Measurements from ENCODE around the gene MOSMO.

Gene MOSMO

GRCh38 chr16:22053921-22054341 lies 46.0 kb downstream of the MOSMO start:
- no peak for DNase-seq

- no peak for DNase-seq
Observed at GRCh38 chr16:22054847-22055590, 47.1 kb downstream of the MOSMO start.

- no peak for DNase-seq
Observed at GRCh38 chr16:22055881-22056280, 48.0 kb downstream of the MOSMO start.

GRCh38 chr16:22063888-22064467 lies 56.1 kb downstream of the MOSMO start:
- no peak for DNase-seq

GRCh38 chr16:22065252-22065651 lies 57.3 kb downstream of the MOSMO start:
- no peak for DNase-seq

GRCh38 chr16:22070361-22071330 lies 62.7 kb downstream of the MOSMO start:
- no peak for DNase-seq

GRCh38 chr16:22071331-22071910 lies 63.5 kb downstream of the MOSMO start:
- DNase-seq = no peak

GRCh38 chr16:22073350-22073749 lies 65.4 kb downstream of the MOSMO start:
- DNase-seq = no peak

- no peak for DNase-seq
Observed at GRCh38 chr16:22075043-22075757, 67.3 kb downstream of the MOSMO start.

- DNase-seq = no peak
Observed at GRCh38 chr16:22075776-22076175, 67.9 kb downstream of the MOSMO start.

- peak; percentile 60 for DNase-seq
Observed at GRCh38 chr16:22077700-22078313, 69.9 kb downstream of the MOSMO start.

- no peak for DNase-seq
Observed at GRCh38 chr16:22078656-22079055, 70.7 kb downstream of the MOSMO start.

GRCh38 chr16:22081050-22081449 lies 73.1 kb downstream of the MOSMO start:
- no peak for DNase-seq

GRCh38 chr16:22086440-22086839 lies 78.5 kb downstream of the MOSMO start:
- DNase-seq = no peak

- DNase-seq = no peak
Observed at GRCh38 chr16:22088642-22089041, 80.7 kb downstream of the MOSMO start.

- no peak for DNase-seq
Observed at GRCh38 chr16:22089910-22090309, 82.0 kb downstream of the MOSMO start.

GRCh38 chr16:22091721-22092120 lies 83.8 kb downstream of the MOSMO start:
- DNase-seq = no peak

GRCh38 chr16:22092143-22092933 lies 84.4 kb downstream of the MOSMO start, which contains the start of gene VWA3A:
TSS of gene VWA3A (plus strand) at chr16:22092541. CDS start at chr16:22092638, 97 bp downstream.
- no peak for DNase-seq

- DNase-seq = no peak
Observed at GRCh38 chr16:22093331-22093730, 85.4 kb downstream of the MOSMO start.

GRCh38 chr16:22093996-22094395 lies 86.1 kb downstream of the MOSMO start:
- DNase-seq = no peak

Measured in NCI-H510A treated with DMSO at 0.1 percent for 48 hours (cell line).